Endothelial cell of umbilical vein (primary cell): Measurements from ENCODE around the gene CEP128. TPM values are rescaled to one million over a fixed set of nuclear protein-coding genes. Genes with fewer than 3 reads are reported as not detected.
A peak's percentile ranks its signal among the peaks of the same experiment; 100 is the strongest.

Source experiments
- BruUV-seq: library from RNA; stranded (reverse); fragments of 400-500 nt; replicated peaks from 2 replicates; lab custom pipeline; 2021; lab: Mats Ljungman, UMichigan
- CTCF ChIA-PET: fragments of 300-600, 350-600 bp; sonication (Branson Sonifier 250); formaldehyde crosslinking; loops from one replicate; lab custom pipeline; 2021; ENCODE audit warnings: antibody characterized with exemption, inconsistent platforms; lab: Charles Lee
- POLR2A ChIA-PET: fragments of 300-600, 350-600 bp; sonication (Branson Sonifier 250); formaldehyde crosslinking; loops from one replicate; lab custom pipeline; 2021; ENCODE audit warnings: antibody characterized with exemption, inconsistent platforms; lab: Charles Lee
- DNase-seq: peaks from one replicate; pipeline ENCODE4 v3.0.0-alpha.2; 2011; ENCODE audit warnings: low read depth, low spot score
- FAIRE-seq: peaks from 2 replicates; lab custom pipeline; 2011; peaks lifted over from hg19 to GRCh38; lab: Jason Lieb, UNC
- H2AFZ ChIP-seq: 2 replicates; pipeline ENCODE4 v1.6.0; 2012; ENCODE audit warnings: low read depth, low read length, control low read depth, inconsistent platforms
- H3K27ac ChIP-seq: 2 replicates; pipeline ENCODE4 v1.5.1; 2011; ENCODE audit warnings: low read depth, mild to moderate bottlenecking, control low read depth, low read length, moderate library complexity; ENCODE audit not compliant: insufficient read depth
- H3K27me3 ChIP-seq, 2 experiments: 2 replicates each; pipeline versions ENCODE4 v1.6.0 to v1.6.1; 2011; ENCODE audit warnings: low read length in 2 of 2, mixed read lengths in 1 of 2; ENCODE audit not compliant: control insufficient read depth in 2 of 2, insufficient read depth in 2 of 2
- H3K36me3 ChIP-seq, 2 experiments: 2 replicates in 1 of 2; 3 replicates in 1 of 2; pipeline ENCODE4 v1.5.1; 2011; ENCODE audit warnings: low read length in 2 of 2, mild to moderate bottlenecking in 1 of 2, moderate library complexity in 1 of 2; ENCODE audit not compliant: control insufficient read depth in 2 of 2, insufficient read depth in 2 of 2; ENCODE audit errors: extremely low read depth in 1 of 2
- H3K4me1 ChIP-seq: 3 replicates; pipeline ENCODE4 v1.5.1; 2011; ENCODE audit warnings: mild to moderate bottlenecking, low read length; ENCODE audit not compliant: control insufficient read depth, insufficient read depth; ENCODE audit errors: extremely low read depth
- H3K4me2 ChIP-seq: 2 replicates; pipeline ENCODE4 v1.6.1; 2011; ENCODE audit warnings: low read length, control low read depth, mixed read lengths; ENCODE audit not compliant: insufficient read depth
- H3K4me3 ChIP-seq, 3 experiments: fragments of 200-600 bp in 1 of 3; sonication (generic), shearing (Covaris generic) in 1 of 3; replicated peaks in 1 of 3; 2 replicates each; pipeline ENCODE4 v1.5.1; 2011 to 2016; ENCODE audit warnings: control low read depth in 3 of 3, low read length in 3 of 3, mild to moderate bottlenecking in 2 of 3, inconsistent platforms in 1 of 3, low read depth in 1 of 3, moderate library complexity in 1 of 3; ENCODE audit not compliant: insufficient read depth in 1 of 3
- H3K79me2 ChIP-seq: 2 replicates; pipeline ENCODE4 v1.6.0; 2012; ENCODE audit warnings: low read length, inconsistent platforms; ENCODE audit not compliant: control insufficient read depth, insufficient read depth
- H3K9ac ChIP-seq: replicated peaks from 2 replicates; pipeline ENCODE3; 2011; ENCODE audit warnings: low read length, control low read depth; ENCODE audit not compliant: insufficient read depth; ENCODE audit errors: extremely low read depth
- H3K9me1 ChIP-seq: replicated peaks from 3 replicates; pipeline ENCODE4 v1.6.0; 2011; ENCODE audit warnings: mild to moderate bottlenecking, low read length; ENCODE audit not compliant: control insufficient read depth, insufficient read depth; ENCODE audit errors: extremely low read depth
- H3K9me3 ChIP-seq: replicated peaks from 2 replicates; pipeline ENCODE4 v1.5.1; 2012; ENCODE audit warnings: low read length, inconsistent platforms; ENCODE audit not compliant: control insufficient read depth, insufficient read depth
- H4K20me1 ChIP-seq: replicated peaks from 2 replicates; pipeline ENCODE3; 2011; ENCODE audit warnings: mild to moderate bottlenecking, low read length; ENCODE audit not compliant: control insufficient read depth, insufficient read depth; ENCODE audit errors: extremely low read depth
- CTCF ChIP-seq, 2 donors: IDR thresholded peaks; 1 replicate in 1 of 2; 2 replicates in 1 of 2; pipeline ENCODE4 v1.5.1; 2011; ENCODE audit warnings: low read length in 2 of 2, mild to moderate bottlenecking in 2 of 2, moderate library complexity in 2 of 2, control low read depth in 1 of 2, inconsistent platforms in 1 of 2, low read depth in 1 of 2; ENCODE audit not compliant: insufficient read depth in 1 of 2; ENCODE audit errors: extremely low read depth in 1 of 2
- EZH2 ChIP-seq: IDR thresholded peaks from 2 replicates; pipeline ENCODE4 v1.6.1; 2012; ENCODE audit warnings: borderline replicate concordance, low read depth, mild to moderate bottlenecking, moderate library complexity, low read length, inconsistent platforms; ENCODE audit not compliant: severe bottlenecking
- FOS ChIP-seq: IDR thresholded peaks from 2 replicates; pipeline ENCODE4 v1.6.1; 2011; ENCODE audit warnings: mild to moderate bottlenecking, low read length, moderate library complexity, borderline replicate concordance; ENCODE audit not compliant: insufficient read depth
- GATA2 ChIP-seq: IDR thresholded peaks from 2 replicates; pipeline ENCODE4 v1.7.0; 2011; ENCODE audit warnings: low read depth, mild to moderate bottlenecking, moderate library complexity, mixed read lengths, low read length; ENCODE audit not compliant: insufficient read length, insufficient read depth
- JUN ChIP-seq: IDR thresholded peaks from 2 replicates; pipeline ENCODE4 v1.6.1; 2011; ENCODE audit warnings: borderline replicate concordance, low read depth; ENCODE audit not compliant: insufficient read length, insufficient read depth
- MAX ChIP-seq: IDR thresholded peaks from 2 replicates; pipeline ENCODE4 v1.6.1; 2011; ENCODE audit not compliant: insufficient read depth, insufficient read length
- MYC ChIP-seq: IDR thresholded peaks from one replicate; pipeline ENCODE4 v1.6.1; 2011; ENCODE audit warnings: mild to moderate bottlenecking, low read depth, low read length
- POLR2A ChIP-seq: IDR thresholded peaks from 2 replicates; pipeline ENCODE4 v1.6.1; 2012; ENCODE audit warnings: low read depth, mild to moderate bottlenecking, control low read depth, low read length
- POLR2AphosphoS5 ChIP-seq: IDR thresholded peaks from 2 replicates; pipeline ENCODE4 v1.6.1; 2012; ENCODE audit warnings: low read depth, mild to moderate bottlenecking, control low read depth, low read length, moderate library complexity; ENCODE audit not compliant: insufficient read depth
- dilution Hi-C: fragments of 300-500 bp; cut with MboI; formaldehyde crosslinking; loops from one replicate; pipeline ENCODE4 v1.15.0; 2019; ENCODE audit warnings: low sequenced_read_pairs; ENCODE audit not compliant: extremely low pct_ligation_motif_present
- intact Hi-C: fragments of 100-400 bp; cut with micrococcal nuclease; formaldehyde crosslinking; loops from one replicate; pipeline ENCODE4 v1.10.0; 2022
- polyA plus RNA-seq, 4 experiments: library from polyadenylated mRNA; depleted of rRNA in 3 of 4; stranded (reverse) in 3 of 4; unstranded in 1 of 4; fragments of >200 nt; gene quantifications; 2 replicates each; pipeline versions ENCODE4 v1.2.1 to v1.2.3, GENCODE V29; 2011 to 2012; ENCODE audit warnings: missing spikeins in 1 of 4
- total RNA-seq: library from RNA; stranded (reverse); gene quantifications from 2 replicates; pipeline ENCODE4 v1.2.3, GENCODE V29; 2021

Gene CEP128
- total and polyA plus RNA-seq, 2 donors (not counting 3 experiments of a cell fraction or from before 2014, with no cell fraction given): 0.91 to 23.7 TPM

- no peak overlapping the region for H2AFZ ChIP-seq
- H3K9ac ChIP-seq: no peak overlapping the region
- intact Hi-C loops: no loop called here
- no peak overlapping the region for H3K4me2 ChIP-seq
- H3K9me1 ChIP-seq: no peaks in the 10 kb centered on the region
- peaks cover 24% of the 10 kb centered on the region for H3K4me1 ChIP-seq
- no peaks in the 10 kb centered on the region for H3K9me3 ChIP-seq
- no peaks in the 10 kb centered on the region for H3K27me3 ChIP-seq
- no peaks in the 10 kb centered on the region for H4K20me1 ChIP-seq
- ChIA-PET POLR2A (no interaction called here), CTCF (interaction anchor here (1.6 kb wide), 1 partner anchor 13 kb away, joined by 3 read pairs; no protein-coding TSS in a partner anchor)
- H3K79me2 ChIP-seq: no peaks in the 10 kb centered on the region
- H3K36me3 ChIP-seq: no peaks in the 10 kb centered on the region
- dilution Hi-C loops: no loop called here
- no peak overlapping the region for H3K27ac ChIP-seq
- DNase-seq (peak; percentile 57), FAIRE-seq (no peak)
- no TSS peak for BruUV-seq
- H3K4me3 ChIP-seq: no peak overlapping the region
- TF ChIP-seq POLR2A (no peak), MAX (no peak), MYC (no peak), POLR2AphosphoS5 (no peak), JUN (no peak), CTCF (IDR thresholded peaks at IDR 0.05; ENCODE audit: extremely low read depth in 1 of 2, insufficient read depth in 1 of 2, low read depth in 1 of 2, low read length in 2 of 2) (no peak), EZH2 (no peak), FOS (no peak), GATA2 (no peak)
Observed at GRCh38 chr14:80634106-80634758, 307.3 kb downstream of the CEP128 start.
